Endothelial cell of umbilical vein (primary cell): ENCODE measurements around the gene AFG3L2.

Experiments used
- EZH2 ChIP-seq: IDR thresholded peaks from 2 replicates; pipeline ENCODE4 v1.6.1; 2012; ENCODE audit warnings: borderline replicate concordance, low read depth, mild to moderate bottlenecking, moderate library complexity, low read length, inconsistent platforms; ENCODE audit not compliant: severe bottlenecking
- POLR2A ChIP-seq: IDR thresholded peaks from 2 replicates; pipeline ENCODE4 v1.6.1; 2012; ENCODE audit warnings: low read depth, mild to moderate bottlenecking, control low read depth, low read length
- POLR2AphosphoS5 ChIP-seq: IDR thresholded peaks from 2 replicates; pipeline ENCODE4 v1.6.1; 2012; ENCODE audit warnings: low read depth, mild to moderate bottlenecking, control low read depth, low read length, moderate library complexity; ENCODE audit not compliant: insufficient read depth
- TF ChIP-seq, protein P1 (sequence below), 2 donors: IDR thresholded peaks; 1 replicate in 1 of 2; 2 replicates in 1 of 2; pipeline ENCODE4 v1.5.1; 2011; ENCODE audit warnings: low read length in 2 of 2, mild to moderate bottlenecking in 2 of 2, moderate library complexity in 2 of 2, control low read depth in 1 of 2, inconsistent platforms in 1 of 2, low read depth in 1 of 2; ENCODE audit not compliant: insufficient read depth in 1 of 2; ENCODE audit errors: extremely low read depth in 1 of 2

DNA sequence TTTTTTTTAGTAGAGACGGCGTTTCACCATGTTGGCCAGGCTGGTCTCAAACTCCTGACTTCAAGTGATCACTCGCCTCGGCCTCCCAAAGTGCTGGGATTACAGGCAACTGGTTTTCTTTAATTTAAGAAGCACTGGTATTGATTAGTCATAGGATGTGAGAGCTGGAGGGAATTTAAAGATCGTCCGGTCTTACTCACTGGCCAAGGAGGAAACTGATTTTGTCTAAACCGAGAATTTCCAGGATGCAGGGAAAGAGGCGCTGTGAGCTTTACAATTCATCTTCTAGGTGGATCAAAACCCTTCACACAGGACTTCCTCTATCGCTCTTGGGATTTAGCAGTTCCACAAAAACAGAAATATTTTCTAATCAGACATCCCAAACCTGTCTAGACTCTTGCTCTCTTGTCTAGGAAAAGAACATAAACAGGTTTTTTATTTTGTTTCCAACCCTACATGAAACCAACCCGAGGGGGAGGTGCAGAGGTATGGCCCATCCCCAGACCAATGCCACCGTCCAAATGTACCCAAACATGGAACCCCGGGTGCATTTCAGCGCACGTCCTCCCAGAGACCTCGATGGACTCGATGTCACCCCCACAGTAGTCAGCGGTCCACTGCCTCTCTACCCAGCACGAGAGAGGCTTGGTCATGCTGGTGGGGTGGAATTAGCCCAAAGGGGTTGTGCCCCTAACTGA lies 81.5 kb downstream of the AFG3L2 start:
- TF ChIP-seq, protein P1, sequence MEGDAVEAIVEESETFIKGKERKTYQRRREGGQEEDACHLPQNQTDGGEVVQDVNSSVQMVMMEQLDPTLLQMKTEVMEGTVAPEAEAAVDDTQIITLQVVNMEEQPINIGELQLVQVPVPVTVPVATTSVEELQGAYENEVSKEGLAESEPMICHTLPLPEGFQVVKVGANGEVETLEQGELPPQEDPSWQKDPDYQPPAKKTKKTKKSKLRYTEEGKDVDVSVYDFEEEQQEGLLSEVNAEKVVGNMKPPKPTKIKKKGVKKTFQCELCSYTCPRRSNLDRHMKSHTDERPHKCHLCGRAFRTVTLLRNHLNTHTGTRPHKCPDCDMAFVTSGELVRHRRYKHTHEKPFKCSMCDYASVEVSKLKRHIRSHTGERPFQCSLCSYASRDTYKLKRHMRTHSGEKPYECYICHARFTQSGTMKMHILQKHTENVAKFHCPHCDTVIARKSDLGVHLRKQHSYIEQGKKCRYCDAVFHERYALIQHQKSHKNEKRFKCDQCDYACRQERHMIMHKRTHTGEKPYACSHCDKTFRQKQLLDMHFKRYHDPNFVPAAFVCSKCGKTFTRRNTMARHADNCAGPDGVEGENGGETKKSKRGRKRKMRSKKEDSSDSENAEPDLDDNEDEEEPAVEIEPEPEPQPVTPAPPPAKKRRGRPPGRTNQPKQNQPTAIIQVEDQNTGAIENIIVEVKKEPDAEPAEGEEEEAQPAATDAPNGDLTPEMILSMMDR (IDR thresholded peaks at IDR 0.05; ENCODE audit: extremely low read depth in 1 of 2, insufficient read depth in 1 of 2, low read depth in 1 of 2, low read length in 2 of 2), result no peak
- TF ChIP-seq POLR2A (no peak), POLR2AphosphoS5 (no peak), EZH2 (no peak)
